GM18508 (cell line): ENCODE measurements around the gene ZNF777.
"Not testable (repeated sequence)": the region's sequence is repeated elsewhere in the genome, so short reads cannot be mapped to it uniquely, and the experiment has no call there.

ENCODE experiments used
- ATAC-seq: cut with Tn5 transposase; IDR thresholded peaks from one replicate; pipeline ENCODE4 v1.9.1; 2021; ENCODE audit warnings: moderate number of reproducible peaks; ENCODE audit not compliant: insufficient read depth, unreplicated experiment

The ZNF777 gene

DNA sequence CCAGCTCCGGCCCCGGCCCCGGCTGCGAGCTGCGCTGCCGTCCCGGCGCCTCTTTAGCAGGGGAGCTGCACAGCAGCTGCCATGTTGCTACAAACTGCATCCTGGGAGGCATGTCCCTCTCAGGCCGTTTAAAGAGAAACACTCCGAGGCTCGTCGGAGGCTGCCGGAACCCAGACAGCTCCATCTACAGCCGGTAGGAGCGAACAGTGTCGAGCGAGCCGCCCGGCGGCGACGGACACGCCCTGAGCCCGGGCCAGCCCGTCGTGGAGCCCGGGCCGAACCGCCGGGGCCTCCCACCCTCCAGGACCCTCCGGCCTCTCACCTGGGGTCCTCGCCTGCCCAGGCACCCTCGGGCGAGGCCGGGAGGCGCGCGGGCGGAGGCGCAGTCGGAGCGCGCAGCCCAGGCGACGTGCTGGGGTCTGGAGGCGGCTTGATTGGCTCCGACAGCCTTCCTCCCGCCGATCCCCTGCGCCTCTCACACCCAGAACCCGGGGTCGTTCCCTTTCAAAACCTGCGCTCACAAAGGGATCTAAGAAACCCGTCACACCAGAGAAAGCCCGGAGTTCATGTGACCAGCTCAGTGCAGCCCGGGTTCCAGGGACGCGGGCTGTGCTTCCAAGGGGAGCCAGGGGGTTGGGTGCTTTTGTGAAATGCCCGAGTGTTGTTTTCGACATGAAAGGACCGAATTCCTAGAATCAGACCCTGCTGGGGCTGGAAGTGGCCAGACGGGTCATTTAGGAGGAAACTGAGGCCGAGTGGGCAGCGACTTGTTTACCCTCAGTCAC lies at the start of gene ZNF777:
ZNF777 (minus strand) TSS at position 570 of the 785 bp plus-strand sequence. CDS start 5,040 bp downstream, outside the sequence.
- ATAC-seq = peak; percentile 95

GRCh38 chr7:149510248-149510647 lies 49.4 kb upstream of the ZNF777 start:
- ATAC-seq = no peak

DNA sequence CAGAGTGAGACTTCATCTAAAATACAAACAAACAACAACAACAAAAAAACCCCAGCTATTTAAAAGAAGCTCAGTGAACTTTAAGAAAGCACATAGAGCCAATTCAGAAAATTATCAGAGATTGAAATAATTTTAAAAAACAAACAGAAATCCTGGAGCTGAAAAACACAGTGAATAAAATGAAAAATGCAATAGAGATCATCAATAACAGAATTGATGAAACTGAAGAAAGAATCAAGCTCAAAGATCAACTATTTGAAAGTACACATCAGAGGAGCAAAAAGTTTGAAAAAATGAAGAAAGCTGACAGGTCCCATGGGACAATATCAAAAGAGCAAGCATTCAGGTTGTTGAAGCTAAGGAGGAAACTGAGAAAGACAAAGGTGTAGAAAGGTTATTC lies 48.9 kb upstream of the ZNF777 start:
- no peak for ATAC-seq

- ATAC-seq = no peak
Observed at GRCh38 chr7:149505551-149505950, 44.7 kb upstream of the ZNF777 start.

DNA sequence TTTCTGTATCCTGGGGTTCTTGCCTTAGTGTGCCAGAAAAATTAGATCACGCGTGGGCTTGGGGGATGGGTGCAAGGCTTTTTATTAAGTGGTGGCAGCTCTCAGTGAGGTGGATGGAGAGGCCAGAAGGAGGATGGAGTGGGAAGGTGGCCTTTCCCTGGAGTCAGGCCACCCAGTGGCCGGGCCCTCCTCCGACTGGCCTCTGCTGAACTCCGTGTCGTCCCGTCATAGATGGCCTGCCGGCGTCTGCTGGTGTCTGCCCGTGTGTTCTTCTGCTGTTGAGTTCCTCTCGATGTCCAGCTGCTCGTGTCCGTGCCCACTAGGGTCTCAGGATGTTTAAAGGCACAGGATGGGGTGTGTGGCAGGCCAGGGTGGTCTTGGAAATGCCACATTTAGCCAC lies 40.8 kb upstream of the ZNF777 start:
- ATAC-seq = no peak

DNA sequence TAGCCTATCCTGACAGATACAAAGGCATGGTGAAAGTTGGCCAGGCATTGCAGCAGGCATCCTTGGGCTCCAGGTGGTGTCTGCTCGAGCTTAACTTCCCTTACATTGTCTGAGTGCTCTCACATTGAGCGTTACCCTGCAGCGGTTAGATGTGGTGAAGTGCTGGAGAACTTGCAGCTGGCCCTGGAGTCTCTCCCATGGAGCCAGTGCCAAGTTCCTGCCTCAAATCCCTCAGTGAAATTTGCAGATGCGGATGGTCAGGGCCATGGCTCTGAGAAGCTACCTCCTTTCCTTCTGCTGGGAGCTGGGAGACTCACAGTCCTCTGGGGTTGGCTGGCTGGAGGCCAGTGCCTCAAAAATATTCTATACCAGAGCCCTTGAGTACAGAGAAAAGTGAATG lies 40.0 kb upstream of the ZNF777 start:
- ATAC-seq = no peak

DNA sequence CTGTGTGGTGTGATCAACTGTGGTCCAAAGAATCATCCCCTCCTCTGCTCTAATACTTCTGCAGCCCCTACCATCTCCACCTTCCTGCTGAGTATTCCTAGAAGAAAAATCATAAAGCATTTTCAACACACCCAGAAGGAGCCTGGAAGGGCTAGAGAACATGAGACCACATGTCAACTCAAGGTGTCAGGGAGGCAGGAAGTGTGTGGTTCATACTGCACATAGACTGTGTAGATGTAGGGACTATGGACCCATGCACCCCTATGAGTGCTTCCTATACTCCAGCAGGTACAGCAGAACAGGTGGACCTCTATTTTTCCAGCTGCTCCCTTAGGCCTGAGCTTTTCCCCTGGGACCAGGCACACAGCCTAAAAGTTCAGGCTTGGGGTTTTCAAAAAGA lies 39.3 kb upstream of the ZNF777 start:
- ATAC-seq = no peak

GRCh38 chr7:149498811-149499210 lies 37.9 kb upstream of the ZNF777 start:
- no peak for ATAC-seq

DNA sequence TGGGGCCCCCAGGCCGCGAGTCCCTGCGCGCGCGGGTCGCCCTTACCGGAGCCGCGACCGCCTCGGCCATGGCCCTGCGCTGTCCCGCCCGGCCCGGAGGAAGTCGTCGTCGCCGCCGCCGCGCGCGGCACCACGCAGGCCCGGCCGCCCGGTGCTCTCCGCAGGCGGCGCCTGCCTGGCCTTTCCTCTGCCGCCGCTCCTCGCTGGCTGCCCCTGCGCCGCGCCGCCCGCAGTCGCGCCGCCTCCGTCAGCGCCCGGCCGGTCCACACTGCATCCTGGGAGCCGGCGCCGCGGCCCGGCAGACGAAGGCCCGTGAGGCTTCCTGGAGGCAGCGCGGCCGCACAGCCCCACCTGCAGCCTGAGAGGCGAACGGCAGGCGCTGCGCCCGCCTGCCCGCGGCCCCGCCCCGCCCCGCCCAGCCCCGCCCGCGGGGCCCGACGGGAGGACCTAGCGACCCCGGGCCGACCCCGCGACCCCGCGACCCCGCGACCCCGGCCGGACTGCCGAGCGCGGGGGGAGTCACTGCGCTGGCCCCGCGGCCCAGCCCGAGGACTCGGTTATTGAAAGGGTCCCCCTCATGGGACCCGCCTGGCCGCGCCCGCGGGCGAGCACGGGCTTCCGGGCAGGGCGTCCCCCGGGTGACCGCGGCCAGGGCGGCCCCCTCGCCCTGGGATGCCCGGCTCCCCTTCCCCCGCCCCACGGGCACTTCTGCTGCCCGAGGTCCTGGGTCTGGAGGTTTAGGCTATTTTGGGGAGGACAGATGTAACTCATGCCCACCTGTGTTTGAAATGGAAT lies 36.8 kb upstream of the ZNF777 start, which contains the start of gene ZNF746:
ZNF746 (minus strand) TSS at position 343 of the 795 bp plus-strand sequence; CDS start at position 70, 273 bp downstream.
- ATAC-seq = peak; percentile 67

- peak; percentile 11 for ATAC-seq
Observed at GRCh38 chr7:149496642-149497391, 36.0 kb upstream of the ZNF777 start.

DNA sequence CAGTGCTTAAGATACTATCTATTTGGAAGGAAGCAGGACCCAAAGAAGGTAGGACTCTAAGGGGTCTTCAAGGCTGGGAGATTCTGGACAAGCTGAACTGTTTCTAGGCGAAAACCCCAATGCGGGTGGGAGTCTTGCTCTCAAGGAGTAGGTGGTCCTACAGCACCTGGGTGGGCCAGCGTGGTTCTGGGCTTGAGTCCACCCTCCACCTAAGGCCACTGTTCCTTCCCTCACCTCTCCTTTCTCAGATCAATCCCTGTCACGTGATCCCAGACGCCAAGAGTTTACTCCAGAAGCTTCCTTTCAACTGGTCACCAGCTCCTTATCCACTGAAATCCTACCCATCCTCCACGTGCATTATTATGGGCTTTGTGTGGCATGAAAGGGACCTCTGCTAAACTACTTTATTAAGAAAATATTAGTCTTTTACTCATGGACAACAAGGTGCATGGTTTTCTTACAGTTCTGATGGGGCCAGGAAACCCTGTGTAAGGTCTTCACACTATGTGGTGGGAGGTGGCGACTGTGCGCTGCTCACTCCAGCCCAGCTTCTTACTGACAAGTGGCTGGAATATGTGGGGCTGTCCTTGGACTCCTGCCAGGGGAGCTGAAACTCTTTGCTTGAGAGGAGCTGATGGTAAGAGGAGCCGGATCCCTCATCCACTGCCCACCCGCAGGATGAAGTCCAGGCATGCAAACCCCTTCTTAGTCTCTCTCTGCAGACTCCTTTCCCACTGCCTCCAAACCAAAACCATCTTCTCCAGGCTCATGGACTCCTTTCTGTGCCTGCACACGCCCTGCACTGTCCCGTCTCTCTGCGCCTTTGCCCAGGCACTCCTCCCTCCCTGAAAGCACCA lies 35.2 kb upstream of the ZNF777 start:
- ATAC-seq = no peak

GRCh38 chr7:149494738-149495368 lies 34.0 kb upstream of the ZNF777 start:
- no peak for ATAC-seq

GRCh38 chr7:149493975-149494374 lies 33.1 kb upstream of the ZNF777 start:
- ATAC-seq = not testable (repeated sequence)

- no peak for ATAC-seq
Observed at GRCh38 chr7:149493366-149493765, 32.5 kb upstream of the ZNF777 start.

DNA sequence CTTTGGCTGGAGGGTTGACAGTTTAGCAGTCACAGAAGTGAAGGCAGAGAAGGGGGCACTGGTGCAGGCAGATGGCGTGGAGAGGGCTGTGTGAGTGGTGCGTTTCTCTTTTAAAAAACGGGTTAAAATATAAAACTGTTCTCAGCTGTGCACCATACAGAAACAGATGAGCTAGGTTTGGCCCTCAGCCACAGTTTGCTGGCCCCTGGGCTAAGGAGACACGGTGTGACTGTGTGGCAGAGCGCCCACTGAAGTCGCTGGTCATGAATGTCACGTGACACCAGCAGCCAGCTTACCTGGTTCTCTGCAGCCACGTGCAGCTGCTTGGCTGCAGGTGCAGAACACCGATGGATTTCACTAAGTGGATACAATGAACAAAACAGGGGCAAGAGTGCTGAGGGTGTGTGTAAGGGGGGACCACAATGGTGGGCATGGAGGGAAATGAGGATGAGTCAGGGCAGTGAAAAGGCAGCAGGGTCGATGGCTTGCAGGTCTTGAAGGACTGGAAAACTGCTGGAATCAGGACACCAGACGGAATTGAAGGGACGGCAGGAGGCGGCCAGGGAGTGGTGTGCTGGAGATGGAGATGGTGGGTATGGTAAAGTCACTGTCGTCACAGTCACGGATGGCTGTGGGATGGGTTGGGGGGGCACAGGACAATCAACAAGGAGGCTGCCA lies 29.4 kb upstream of the ZNF777 start:
- no peak for ATAC-seq

- no peak for ATAC-seq
Observed at GRCh38 chr7:149489391-149490024, 28.6 kb upstream of the ZNF777 start.

- no peak for ATAC-seq
Observed at GRCh38 chr7:149479568-149479967, 18.7 kb upstream of the ZNF777 start.

GRCh38 chr7:149478754-149479153 lies 17.9 kb upstream of the ZNF777 start:
- no peak for ATAC-seq
